HG03378 (cell line): ENCODE results near the gene HIC1.
"Not testable (repeated sequence)": the region's sequence is repeated elsewhere in the genome, so short reads cannot be mapped to it uniquely, and the experiment has no call there.

Experiments used
- ATAC-seq: cut with Tn5 transposase; IDR thresholded peaks from one replicate; pipeline ENCODE4 v1.9.1; 2021; ENCODE audit warnings: mild to moderate bottlenecking, moderate library complexity; ENCODE audit not compliant: unreplicated experiment

The HIC1 gene

GRCh38 chr17:2054512-2055291, at the start of gene HIC1:
Gene HIC1 (plus strand): TSS chr17:2055103. CDS start chr17:2056691, 1,588 bp downstream.
- ATAC-seq = no peak

- no peak for ATAC-seq
Measured at GRCh38 chr17:2008332-2009126, 46.4 kb upstream of the HIC1 start.

GRCh38 chr17:2009737-2010136, 45.2 kb upstream of the HIC1 start:
- ATAC-seq = no peak

- ATAC-seq = no peak
Measured at GRCh38 chr17:2011411-2012371, 43.2 kb upstream of the HIC1 start.

- no peak for ATAC-seq
Measured at GRCh38 chr17:2012499-2012898, 42.4 kb upstream of the HIC1 start.

- ATAC-seq = not testable (repeated sequence)
Measured at GRCh38 chr17:2013220-2013993, 41.5 kb upstream of the HIC1 start.

GRCh38 chr17:2013994-2014317, 40.9 kb upstream of the HIC1 start:
- no peak for ATAC-seq

GRCh38 chr17:2015314-2015713, 39.6 kb upstream of the HIC1 start:
- ATAC-seq = no peak

- no peak for ATAC-seq
Measured at GRCh38 chr17:2016494-2016893, 38.4 kb upstream of the HIC1 start.

- no peak for ATAC-seq
Measured at GRCh38 chr17:2017274-2017941, 37.5 kb upstream of the HIC1 start.

GRCh38 chr17:2018716-2019510, 36.0 kb upstream of the HIC1 start:
- ATAC-seq = no peak

GRCh38 chr17:2019723-2020122, 35.2 kb upstream of the HIC1 start:
- ATAC-seq = no peak

- no peak for ATAC-seq
Measured at GRCh38 chr17:2020721-2021120, 34.2 kb upstream of the HIC1 start.

GRCh38 chr17:2022647-2023240, 32.2 kb upstream of the HIC1 start:
- no peak for ATAC-seq

- ATAC-seq = no peak
Measured at GRCh38 chr17:2023256-2023655, 31.6 kb upstream of the HIC1 start.

GRCh38 chr17:2023692-2024571, 31.0 kb upstream of the HIC1 start:
- no peak for ATAC-seq

GRCh38 chr17:2024572-2025219, 30.2 kb upstream of the HIC1 start:
- no peak for ATAC-seq
